Lower leg skin (tissue), 3 donors: ENCODE measurements around the gene SNAI3.

Experiments
- POLR2A ChIP-seq, 2 donors: fragments of 450-650 bp; IDR thresholded peaks; one replicate each; pipeline ENCODE4 v1.6.1; 2016 to 2017; ENCODE audit warnings: antibody characterized with exemption in 2 of 2, mild to moderate bottlenecking in 1 of 2, moderate library complexity in 1 of 2
- TF ChIP-seq, protein P1 (sequence below), 3 donors: fragments of 450-650 bp; IDR thresholded peaks; one replicate each; pipeline ENCODE4 v1.5.1; 2016; ENCODE audit warnings: antibody characterized with exemption in 3 of 3, mild to moderate bottlenecking in 3 of 3, moderate library complexity in 2 of 3

DNA sequence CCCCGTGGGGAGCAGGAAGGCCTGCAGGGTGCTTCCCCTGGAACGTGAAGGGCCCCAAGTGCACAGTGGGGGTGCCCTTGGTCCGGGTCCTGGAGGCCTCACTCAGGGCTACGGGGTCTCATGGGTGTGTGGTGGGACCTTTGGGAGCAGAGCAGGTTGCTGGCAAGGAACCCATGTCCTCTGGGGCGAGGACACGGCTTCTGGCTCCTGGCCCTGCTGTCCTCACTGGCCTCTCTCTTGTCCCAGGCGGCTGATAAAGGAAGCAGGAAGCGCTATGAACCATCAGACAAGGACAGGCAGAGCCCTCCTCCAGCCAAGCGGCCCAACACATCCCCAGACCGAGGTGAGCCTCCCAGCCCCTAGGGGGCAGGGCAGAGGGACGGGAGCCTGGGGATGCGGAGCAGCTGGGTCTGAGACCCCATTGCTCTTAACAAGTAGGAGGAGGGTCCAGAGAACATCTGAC, 57.8 kb downstream of the SNAI3 start:
- TF ChIP-seq, protein P1, sequence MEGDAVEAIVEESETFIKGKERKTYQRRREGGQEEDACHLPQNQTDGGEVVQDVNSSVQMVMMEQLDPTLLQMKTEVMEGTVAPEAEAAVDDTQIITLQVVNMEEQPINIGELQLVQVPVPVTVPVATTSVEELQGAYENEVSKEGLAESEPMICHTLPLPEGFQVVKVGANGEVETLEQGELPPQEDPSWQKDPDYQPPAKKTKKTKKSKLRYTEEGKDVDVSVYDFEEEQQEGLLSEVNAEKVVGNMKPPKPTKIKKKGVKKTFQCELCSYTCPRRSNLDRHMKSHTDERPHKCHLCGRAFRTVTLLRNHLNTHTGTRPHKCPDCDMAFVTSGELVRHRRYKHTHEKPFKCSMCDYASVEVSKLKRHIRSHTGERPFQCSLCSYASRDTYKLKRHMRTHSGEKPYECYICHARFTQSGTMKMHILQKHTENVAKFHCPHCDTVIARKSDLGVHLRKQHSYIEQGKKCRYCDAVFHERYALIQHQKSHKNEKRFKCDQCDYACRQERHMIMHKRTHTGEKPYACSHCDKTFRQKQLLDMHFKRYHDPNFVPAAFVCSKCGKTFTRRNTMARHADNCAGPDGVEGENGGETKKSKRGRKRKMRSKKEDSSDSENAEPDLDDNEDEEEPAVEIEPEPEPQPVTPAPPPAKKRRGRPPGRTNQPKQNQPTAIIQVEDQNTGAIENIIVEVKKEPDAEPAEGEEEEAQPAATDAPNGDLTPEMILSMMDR (IDR thresholded peaks at IDR 0.05) = no peak
- no peak for TF ChIP-seq POLR2A (IDR thresholded peaks at IDR 0.05)
